HUDEP-2 (cell line): Measurements from ENCODE around the gene COG5.

Experiments
- DNase-seq, 76 experiments: peaks; one replicate each; lab custom pipeline; 2025; ENCODE audit not compliant: unreplicated experiment in 76 of 76; lab: John Stamatoyannopoulos, UW

COG5 gene

DNA sequence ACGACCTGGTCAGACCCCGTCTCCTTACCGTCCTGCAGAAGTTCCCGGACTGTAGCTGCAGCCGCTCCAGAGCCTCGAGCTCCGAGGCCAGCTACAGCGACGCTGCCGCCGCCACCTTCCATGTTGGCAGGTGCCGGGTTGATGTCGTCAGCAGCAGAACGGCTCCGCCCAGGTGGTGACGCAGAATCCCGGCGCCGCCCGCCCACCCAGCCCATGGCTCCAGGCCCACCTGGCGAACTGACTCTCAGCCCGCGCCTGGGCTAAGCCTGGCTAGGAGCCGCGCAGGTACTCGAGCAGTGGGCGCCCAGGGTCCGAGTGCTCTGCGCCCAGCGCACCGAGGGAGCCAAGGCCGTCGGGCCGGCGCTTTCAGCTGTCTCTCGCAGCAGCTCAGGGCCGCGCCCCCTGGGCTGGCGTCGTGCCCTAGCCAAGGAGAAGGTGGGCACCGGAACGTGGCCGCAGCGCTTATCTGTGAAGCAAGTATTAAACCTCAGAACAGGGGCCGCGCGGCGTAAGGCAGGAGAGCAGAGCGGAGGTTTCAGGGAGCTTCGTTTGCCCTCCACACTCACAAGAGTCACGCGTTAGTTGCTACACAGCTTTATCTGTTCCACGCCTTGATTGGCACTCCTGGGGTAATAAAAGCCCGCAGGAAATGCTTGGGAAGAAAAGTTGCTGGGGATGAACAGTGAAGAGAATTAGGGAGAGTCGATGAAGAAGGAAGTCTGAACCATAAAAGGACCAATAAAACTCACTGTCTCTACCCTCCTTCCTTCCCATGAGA is at the start of gene COG5, which contains the start of gene DUS4L:
COG5 (minus strand) TSS at position 146 of the 778 bp plus-strand sequence; CDS start at position 122, 24 bp downstream.
DUS4L (plus strand) TSS at position 197 of the 778 bp plus-strand sequence. CDS start 3,100 bp downstream, outside the sequence.
- peak in 73 of 76 experiments; percentile 18 to 83 (median 64) for DNase-seq

DNA sequence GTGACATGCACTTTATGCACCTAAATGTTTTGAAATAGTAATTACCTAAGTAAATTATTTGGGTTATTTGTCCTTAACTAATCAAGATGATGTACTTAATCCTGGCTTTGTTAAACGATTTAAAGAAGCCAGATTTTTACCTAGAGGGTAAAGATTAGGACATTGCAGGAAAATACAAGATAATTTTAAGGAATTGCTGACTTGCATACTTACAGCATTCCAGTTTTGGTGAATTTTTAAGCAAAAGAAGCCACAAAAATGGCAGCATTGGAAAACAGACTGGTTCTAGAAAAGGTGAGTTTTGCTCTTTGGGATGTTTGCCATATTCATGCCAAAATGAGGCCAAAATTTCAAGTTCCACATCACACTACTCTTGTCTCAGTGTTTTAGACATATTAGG is 49.7 kb upstream of the COG5 start:
- no peak for DNase-seq

DNA sequence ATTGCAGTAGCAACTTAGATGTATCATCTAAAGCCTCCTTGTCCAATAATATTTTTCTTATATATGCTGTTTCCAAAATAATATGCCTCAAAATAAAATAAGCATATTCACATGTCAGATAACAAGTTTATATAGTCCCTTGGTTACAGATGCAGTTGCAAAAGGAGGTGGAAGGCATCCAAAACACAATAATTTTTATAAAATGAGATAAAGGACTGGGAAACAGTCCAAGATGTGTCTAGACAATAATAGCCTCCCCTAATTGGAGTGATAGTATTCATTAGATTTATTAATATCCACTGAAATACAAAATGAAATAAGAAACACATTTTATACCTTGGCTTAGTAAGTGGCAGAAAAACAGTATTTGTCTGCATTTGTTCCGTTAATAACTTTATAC is 46.6 kb upstream of the COG5 start:
- DNase-seq, result no peak

DNA sequence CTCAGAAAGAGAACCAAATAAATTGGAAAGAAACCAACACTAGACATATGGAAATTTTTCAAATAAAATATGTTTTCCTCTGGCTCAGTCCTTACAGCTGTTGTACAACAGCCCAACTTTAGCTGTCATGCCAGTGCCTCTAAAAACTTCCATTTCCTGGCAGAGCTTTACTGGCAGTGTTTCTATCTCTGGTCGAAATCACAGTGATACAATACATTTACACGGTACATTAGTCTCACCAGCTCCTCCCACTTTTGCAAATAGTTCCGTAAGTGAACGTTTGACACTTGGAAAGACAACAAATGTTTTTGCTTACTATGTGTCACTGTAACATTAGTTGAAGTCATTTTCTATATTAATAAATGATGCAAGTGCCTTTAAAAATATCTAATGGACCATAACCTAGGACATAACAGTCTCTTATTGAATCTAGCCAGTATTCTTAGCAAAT is 46.1 kb upstream of the COG5 start:
- DNase-seq, result no peak

DNA sequence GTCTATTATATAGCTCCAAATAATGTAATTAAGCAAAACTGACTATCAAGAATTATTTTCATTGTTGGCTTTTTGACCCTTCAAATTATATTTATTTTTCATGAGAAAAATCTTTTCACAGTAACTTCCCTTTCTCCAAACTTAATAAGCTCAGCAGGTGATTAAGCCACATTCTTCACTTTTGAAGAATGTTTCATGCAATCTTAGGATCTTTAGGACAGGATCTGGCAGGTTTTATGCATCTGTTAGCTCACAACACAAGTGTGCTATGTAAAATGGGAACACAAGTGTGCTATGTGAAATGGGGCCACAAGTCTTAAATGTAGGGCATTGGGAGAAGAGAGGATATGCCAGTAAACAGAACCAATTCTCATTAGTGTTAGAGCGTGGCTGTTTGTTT is 42.6 kb upstream of the COG5 start:
- no peak for DNase-seq

DNA sequence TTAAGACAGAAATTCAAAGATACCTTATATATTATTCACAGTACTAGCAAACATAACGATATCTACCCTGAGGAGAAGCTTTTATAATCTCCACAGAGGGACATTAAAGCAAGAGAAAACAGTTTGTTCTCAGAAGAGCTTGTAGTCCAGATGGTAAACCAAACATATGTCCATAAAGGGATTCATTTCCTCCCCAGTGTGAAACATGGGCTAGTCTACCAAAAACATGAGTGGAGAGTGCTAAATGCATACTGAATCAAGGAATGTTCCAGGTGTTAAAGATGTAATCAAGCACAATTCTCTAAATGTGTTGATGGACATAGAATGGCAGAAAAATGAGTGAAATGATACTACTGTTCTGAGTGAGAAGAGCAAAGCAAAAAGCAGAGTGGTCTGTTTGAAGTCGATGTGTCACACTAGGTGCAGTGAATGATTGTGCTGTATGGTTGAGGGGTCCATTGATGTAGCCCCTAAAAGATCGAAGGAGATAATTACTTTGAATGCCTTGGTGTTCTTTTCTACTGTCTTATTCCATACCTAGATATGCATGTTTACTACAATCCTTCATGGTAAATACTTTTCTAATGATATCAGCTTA is 41.6 kb upstream of the COG5 start:
- DNase-seq, result no peak

DNA sequence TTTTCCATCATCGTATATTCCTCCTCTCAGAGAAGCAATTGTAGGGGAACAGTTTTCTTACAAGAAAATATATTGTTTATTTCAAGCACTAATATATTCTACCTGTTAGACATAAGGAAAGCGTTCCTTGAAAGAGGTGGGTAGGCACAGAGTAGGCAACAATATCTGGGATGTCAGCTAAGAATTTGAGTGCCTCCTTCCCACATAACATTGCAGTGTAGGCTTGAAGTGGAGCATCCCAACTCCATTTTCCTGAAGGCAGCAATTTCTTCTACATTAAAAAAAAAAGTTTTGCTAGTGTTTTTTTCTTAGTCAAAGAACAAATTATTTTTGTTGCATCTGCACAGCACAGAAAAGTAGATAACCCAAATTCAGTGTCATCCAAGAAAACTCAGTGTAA is 37.1 kb upstream of the COG5 start:
- DNase-seq, result no peak

DNA sequence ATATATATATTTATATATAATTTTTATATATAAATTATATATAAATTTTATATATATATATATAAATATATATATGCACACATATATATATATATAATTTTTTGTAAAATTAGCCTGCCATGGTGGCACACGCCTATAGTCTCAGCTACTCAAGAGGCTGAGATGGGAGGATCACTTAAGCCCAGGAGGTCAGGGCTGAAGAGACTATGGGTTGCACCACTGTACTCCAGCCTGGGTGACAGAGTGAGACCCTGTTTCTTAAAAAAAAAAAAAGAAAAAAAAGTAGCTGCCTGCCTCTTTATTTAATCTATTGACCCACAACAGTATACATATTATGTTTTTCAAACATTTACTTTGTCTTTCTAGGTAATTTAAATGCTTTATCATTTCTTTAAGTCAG is 35.5 kb upstream of the COG5 start:
- DNase-seq, result no peak

DNA sequence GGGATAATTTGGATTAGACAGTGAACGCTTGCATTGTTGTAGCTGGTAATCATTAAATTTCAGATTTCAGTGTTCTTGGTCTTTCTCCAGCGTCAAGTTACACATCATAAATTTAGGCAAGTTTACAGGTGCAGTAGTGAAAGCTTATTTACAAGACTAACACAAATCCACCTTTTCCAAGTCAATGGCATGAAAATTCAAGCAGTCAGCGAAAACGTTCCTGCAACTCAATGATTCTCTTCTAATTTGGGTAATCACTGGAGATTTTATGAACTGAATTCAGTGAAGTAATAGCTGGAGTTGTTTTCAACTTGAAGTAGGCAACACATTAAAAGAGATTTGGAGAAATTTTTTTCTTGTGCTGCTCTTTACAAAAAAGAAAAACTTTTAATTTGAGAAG is 34.2 kb upstream of the COG5 start:
- no peak for DNase-seq

DNA sequence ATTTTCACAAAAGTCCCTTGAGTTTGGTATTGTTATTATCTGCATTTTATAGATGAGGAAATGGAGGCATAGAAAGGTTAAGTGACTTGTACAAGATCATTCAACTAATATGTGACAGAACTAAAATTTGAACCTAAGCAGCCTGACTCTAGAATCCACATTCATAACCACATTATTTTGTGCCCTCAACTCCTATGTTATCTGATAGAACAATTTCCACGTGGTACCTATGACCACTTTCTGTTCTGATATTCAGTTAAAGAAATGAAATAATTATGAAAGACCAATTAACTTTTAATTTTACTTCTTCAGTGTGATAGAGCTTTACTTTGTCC is 33.8 kb upstream of the COG5 start:
- no peak for DNase-seq

DNA sequence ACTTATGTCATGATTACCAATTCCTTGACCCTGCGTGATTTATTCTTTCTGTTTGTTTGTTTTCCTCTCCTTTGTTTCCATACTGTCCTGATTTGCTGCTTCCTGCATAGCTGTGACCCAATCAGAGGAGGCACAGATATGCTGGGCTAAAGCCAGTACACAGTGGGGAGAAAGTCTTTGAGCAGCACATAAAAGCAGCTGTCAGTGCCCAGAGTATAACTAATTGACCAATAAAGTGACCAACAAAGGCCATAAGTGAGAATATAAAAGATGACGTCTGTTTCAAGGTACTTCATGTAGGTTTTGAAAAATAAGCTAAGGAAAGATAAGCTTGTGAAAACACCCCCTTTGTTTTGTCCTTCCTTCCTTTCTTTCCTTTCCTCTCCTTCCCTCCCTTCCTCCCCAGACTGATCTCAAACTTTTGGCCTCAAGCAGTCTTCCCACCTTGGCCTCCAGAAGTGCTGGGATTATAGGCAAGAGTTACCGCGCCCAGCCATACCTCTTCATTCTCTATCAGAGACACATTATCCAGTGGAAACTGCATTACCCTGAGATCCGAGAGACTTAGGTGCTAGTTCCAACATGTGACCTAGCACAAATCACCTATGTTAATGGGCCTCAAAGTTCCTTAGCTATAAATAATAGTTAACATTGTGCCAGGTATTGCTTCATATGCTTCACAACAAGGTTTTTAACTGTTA is 33.3 kb upstream of the COG5 start:
- no peak for DNase-seq

DNA sequence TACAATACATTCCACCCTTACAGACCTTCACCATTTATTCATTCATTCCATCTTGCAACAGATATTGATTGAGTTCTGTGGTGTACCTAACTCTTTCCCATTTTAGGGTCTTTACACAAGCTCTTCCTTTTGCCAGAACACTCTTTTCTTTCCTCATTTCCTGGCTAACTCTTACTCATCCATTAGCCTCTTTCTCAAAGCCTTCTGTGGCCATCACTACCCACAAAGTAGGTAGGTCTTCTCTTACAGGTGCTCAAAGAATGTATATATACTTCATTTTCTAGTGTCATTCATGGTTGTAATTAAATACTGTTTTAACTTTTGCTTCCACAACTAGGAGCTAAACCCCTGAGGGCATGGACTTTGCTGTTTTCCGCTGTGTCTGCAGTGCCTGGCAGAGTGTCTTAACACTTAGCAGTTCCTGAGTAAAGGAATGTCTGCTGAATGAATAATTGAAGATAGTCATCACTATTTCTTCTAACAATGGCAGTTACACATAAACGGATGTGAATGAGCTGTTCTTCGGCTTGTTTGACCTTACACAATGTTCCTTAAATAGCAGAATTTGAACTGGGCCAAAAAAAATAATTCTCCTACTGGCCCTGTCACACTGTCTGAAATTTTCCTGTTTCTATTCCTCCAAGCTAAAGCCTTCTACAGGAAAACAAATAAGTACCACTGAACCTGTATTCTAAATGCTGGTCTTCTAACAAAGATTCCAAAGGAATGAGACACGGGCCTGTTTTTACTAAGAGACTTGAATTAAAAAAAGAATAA is 31.4 kb upstream of the COG5 start:
- no peak for DNase-seq

DNA sequence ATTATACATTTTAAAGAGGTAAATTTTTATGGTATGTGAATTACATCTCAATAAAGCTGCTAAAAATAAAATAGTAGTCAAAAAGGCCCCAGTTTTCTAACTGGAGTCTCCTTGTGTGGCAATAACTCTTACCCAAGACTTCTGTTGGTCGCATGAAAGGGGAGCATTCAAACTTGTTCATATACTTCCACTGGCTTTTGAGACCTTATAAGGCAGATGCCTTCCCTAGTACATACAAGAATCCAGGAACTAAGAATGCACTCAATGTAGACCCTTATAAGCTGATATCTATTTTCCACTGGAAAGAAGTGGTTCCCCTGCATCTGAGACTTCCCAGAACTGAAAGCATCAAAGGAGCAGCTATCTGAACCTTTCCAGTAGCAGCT is 29.3 kb upstream of the COG5 start:
- DNase-seq, result no peak

DNA sequence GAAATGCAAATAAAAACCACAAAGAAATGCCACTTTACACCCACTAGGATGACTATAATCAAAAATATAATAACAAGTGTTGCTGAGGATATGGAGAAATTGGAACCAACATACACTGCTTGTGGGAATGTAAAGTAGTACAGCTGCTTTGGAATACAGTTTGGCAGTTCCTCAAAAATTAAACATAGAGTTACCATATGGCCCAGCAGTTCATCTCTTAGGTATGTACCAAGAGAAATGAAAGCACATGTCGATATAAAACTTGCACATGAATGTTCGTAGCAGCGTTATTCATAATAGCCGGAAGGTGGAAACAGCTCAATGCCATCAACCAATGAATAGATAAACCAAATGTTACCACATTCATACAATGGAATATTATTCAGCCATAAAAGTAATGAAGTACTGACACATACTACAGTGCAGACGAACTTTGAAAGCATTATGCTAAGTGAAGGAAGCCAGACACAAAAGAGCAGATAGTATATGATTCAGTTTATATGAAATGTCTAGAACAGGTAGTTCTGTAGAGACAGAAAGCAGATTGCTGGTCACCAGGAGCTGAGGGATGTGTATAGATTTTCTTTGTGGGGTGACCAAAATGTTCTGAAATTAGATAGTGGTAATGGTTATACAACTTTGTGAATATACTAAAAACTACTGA is 28.8 kb upstream of the COG5 start:
- no peak for DNase-seq

DNA sequence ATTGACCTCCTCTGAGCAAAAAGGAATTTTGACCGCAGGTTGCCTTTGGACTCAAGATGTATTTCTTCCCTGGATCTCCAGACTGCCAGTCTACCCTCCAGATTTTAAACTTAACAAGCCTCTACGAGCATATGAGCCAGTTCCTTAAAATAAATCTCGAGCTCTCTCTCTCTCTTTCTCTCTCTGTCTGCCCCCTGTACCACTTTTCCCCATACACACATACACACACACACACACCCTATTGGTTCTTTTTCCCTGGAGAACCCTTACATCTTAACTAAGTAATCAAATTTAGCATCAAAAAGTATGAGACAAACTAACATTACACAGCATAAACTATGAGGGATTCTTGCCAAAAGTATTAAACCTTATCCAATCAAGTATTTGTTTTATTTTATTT is 27.7 kb upstream of the COG5 start:
- DNase-seq, result no peak

DNA sequence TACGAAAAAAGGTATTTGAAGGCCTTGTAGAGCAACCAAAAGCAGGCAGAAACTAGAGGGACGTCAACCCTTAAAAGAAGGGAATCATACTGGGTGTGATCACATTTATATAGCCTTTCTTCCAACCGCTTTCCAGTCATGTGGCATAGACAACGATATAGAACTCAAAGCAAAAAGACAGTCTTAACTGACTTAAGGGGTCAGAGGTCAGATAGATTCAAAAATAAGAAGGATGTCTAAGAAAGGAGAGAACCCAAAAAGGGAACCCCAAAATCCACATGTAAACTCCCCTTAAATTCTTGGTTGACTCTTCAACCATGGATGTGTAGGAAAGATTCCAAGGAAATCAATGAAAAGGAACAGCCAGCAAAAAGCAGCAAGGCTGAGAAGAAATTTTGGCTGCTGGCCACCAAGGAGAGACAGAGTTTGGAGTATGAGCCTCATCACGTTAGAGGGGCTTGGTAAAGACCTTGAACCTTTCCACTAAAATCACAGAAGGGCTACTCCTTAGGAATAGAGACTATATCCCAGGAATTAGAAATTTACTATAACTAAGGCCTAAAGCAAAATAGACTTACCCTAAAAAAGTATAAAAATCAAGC is 24.9 kb upstream of the COG5 start:
- no peak for DNase-seq

DNA sequence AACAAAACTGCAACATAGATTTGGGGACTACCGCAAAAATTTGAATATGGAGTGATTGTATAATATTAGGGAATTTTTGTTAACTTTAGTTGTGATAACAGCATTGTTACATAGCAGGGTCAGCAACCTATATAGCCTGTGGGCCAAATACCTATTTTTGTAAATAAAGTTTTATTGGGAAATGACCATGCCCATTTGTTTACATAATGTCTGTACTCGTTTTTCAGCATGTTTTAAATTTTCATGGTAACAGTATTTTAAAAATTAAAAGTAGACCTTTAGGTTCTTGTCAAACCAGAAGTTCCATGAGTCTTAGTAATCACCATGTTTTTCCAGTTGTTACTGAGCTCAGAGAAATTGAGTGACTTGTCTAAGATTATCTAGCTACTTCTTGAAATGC is 21.0 kb upstream of the COG5 start:
- no peak for DNase-seq

DNA sequence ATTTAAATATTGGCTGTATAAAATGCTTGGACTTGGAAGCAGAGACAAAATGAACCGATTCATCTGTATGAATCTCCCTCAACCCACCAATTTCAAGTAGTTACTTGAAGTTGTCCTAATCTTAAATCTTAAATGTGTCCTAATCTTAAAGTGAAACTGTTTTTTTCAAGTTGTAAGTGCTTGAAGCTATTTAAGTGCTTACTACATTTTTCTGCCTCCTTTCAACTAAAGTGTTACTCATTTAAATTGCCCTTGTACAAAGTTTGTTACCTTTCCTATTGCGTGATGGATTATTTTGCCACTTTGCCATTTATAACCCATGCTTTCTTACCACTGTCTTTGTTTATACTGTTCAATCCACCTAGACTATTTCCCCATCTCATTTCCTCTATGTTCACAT is 19.2 kb upstream of the COG5 start:
- no peak for DNase-seq

DNA sequence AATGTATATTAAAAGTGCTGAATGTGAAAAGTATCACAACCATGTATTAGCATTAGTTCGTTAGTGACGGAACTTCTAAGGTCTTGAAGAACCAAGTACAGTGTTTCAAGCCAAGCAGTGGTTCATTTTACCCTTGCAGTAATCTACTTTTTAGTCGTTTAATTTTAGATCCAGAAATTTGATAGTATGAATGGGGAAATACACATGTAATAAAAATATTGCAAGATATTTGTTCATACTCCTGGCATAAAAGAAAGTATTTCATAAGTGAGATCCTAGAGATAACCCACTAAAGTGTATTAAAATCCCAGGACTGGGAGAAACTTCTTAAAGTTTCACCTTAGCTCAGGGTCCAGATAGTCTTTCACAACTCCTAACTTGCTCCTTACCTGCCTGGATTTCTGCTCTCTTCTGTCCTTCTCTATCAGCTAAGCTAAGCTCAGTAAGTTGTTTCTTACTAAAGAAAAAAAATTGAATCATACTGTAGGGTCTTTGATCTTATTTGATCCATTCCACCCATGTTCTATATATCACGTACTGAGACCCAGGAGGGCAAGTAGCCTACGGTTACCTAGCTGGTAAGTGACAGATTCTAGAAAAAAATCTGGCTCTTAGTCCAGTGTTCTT is 17.8 kb upstream of the COG5 start:
- DNase-seq, result no peak
